ENCODE measurements around the gene RNU1-2. TPM values are rescaled to one million over a fixed set of nuclear protein-coding genes. Genes with fewer than 3 reads are reported as not detected.
A peak's percentile ranks its signal among the peaks of the same experiment; 100 is the strongest.
"Not testable (repeated sequence)": the region's sequence is repeated elsewhere in the genome, so short reads cannot be mapped to it uniquely, and the experiment has no call there.

Gene RNU1-2
- total RNA-seq, 1 experiment from 2014 or later = 1,606 TPM

GRCh38 chr1:16868787-16869186 is 27.0 kb upstream of the RNU1-2 start:
- CTCF ChIA-PET; DNase-seq (ENCODE audit: unreplicated experiment); BruUV-seq (replicated peaks); H3K27me3 Mint-ChIP-seq (ENCODE audit: insufficient read depth, unreplicated experiment); H3K27ac Mint-ChIP-seq (ENCODE audit: low read depth, unreplicated experiment); intact Hi-C loops (cut with micrococcal nuclease); POLR2A ChIA-PET; H3K4me3 Mint-ChIP-seq (ENCODE audit: unreplicated experiment); H3K4me1 Mint-ChIP-seq (ENCODE audit: insufficient read depth, unreplicated experiment); H3K9me3 Mint-ChIP-seq (ENCODE audit: unreplicated experiment); H3K36me3 Mint-ChIP-seq (ENCODE audit: insufficient read depth, unreplicated experiment): not testable (repeated sequence)

GRCh38 chr1:16869996-16870395 is 25.8 kb upstream of the RNU1-2 start:
- intact Hi-C loops (cut with micrococcal nuclease); H3K9me3 Mint-ChIP-seq (ENCODE audit: unreplicated experiment); DNase-seq (ENCODE audit: unreplicated experiment); H3K27ac Mint-ChIP-seq (ENCODE audit: low read depth, unreplicated experiment); H3K4me3 Mint-ChIP-seq (ENCODE audit: unreplicated experiment); BruUV-seq (replicated peaks); H3K36me3 Mint-ChIP-seq (ENCODE audit: insufficient read depth, unreplicated experiment); POLR2A ChIA-PET; CTCF ChIA-PET; H3K4me1 Mint-ChIP-seq (ENCODE audit: insufficient read depth, unreplicated experiment): not testable (repeated sequence)
- peaks cover 11% of the 10 kb centered on the region for H3K27me3 Mint-ChIP-seq (ENCODE audit: insufficient read depth, unreplicated experiment)

- BruUV-seq (replicated peaks); H3K36me3 Mint-ChIP-seq (ENCODE audit: insufficient read depth, unreplicated experiment); H3K27ac Mint-ChIP-seq (ENCODE audit: low read depth, unreplicated experiment); POLR2A ChIA-PET; intact Hi-C loops (cut with micrococcal nuclease); CTCF ChIA-PET; DNase-seq (ENCODE audit: unreplicated experiment); H3K4me3 Mint-ChIP-seq (ENCODE audit: unreplicated experiment); H3K9me3 Mint-ChIP-seq (ENCODE audit: unreplicated experiment); H3K4me1 Mint-ChIP-seq (ENCODE audit: insufficient read depth, unreplicated experiment): not testable (repeated sequence)
- H3K27me3 Mint-ChIP-seq (ENCODE audit: insufficient read depth, unreplicated experiment) = peaks cover 20% of the 10 kb centered on the region
These were observed 24.6 kb upstream of the RNU1-2 start for GRCh38 chr1:16871171-16871570.

- H3K9me3 Mint-ChIP-seq (ENCODE audit: unreplicated experiment); intact Hi-C loops (cut with micrococcal nuclease); DNase-seq (ENCODE audit: unreplicated experiment); H3K4me1 Mint-ChIP-seq (ENCODE audit: insufficient read depth, unreplicated experiment); H3K36me3 Mint-ChIP-seq (ENCODE audit: insufficient read depth, unreplicated experiment); H3K4me3 Mint-ChIP-seq (ENCODE audit: unreplicated experiment); CTCF ChIA-PET; POLR2A ChIA-PET; BruUV-seq (replicated peaks); H3K27ac Mint-ChIP-seq (ENCODE audit: low read depth, unreplicated experiment): not testable (repeated sequence)
- H3K27me3 Mint-ChIP-seq (ENCODE audit: insufficient read depth, unreplicated experiment) = peaks cover 22% of the 10 kb centered on the region
These were observed 23.4 kb upstream of the RNU1-2 start for GRCh38 chr1:16872152-16873075.

- H3K4me1 Mint-ChIP-seq (ENCODE audit: insufficient read depth, unreplicated experiment); DNase-seq (ENCODE audit: unreplicated experiment); intact Hi-C loops (cut with micrococcal nuclease); H3K36me3 Mint-ChIP-seq (ENCODE audit: insufficient read depth, unreplicated experiment); POLR2A ChIA-PET; H3K9me3 Mint-ChIP-seq (ENCODE audit: unreplicated experiment); BruUV-seq (replicated peaks); H3K27ac Mint-ChIP-seq (ENCODE audit: low read depth, unreplicated experiment); CTCF ChIA-PET: not testable (repeated sequence)
- H3K27me3 Mint-ChIP-seq (ENCODE audit: insufficient read depth, unreplicated experiment) = peaks cover 22% of the 10 kb centered on the region
- H3K4me3 Mint-ChIP-seq (ENCODE audit: unreplicated experiment) = peak overlapping the region; percentile 40
These were observed 22.5 kb upstream of the RNU1-2 start for GRCh38 chr1:16873076-16873879.

GRCh38 chr1:16874968-16875765 is 20.6 kb upstream of the RNU1-2 start:
- CTCF ChIA-PET; H3K9me3 Mint-ChIP-seq (ENCODE audit: unreplicated experiment); H3K4me3 Mint-ChIP-seq (ENCODE audit: unreplicated experiment); intact Hi-C loops (cut with micrococcal nuclease); H3K36me3 Mint-ChIP-seq (ENCODE audit: insufficient read depth, unreplicated experiment); BruUV-seq (replicated peaks); H3K4me1 Mint-ChIP-seq (ENCODE audit: insufficient read depth, unreplicated experiment); DNase-seq (ENCODE audit: unreplicated experiment); POLR2A ChIA-PET; H3K27ac Mint-ChIP-seq (ENCODE audit: low read depth, unreplicated experiment): not testable (repeated sequence)
- H3K27me3 Mint-ChIP-seq (ENCODE audit: insufficient read depth, unreplicated experiment) = peaks cover 35% of the 10 kb centered on the region

GRCh38 chr1:16881742-16882141 is 14.0 kb upstream of the RNU1-2 start:
- H3K27ac Mint-ChIP-seq (ENCODE audit: low read depth, unreplicated experiment); DNase-seq (ENCODE audit: unreplicated experiment); POLR2A ChIA-PET; intact Hi-C loops (cut with micrococcal nuclease); H3K4me1 Mint-ChIP-seq (ENCODE audit: insufficient read depth, unreplicated experiment); H3K4me3 Mint-ChIP-seq (ENCODE audit: unreplicated experiment); H3K36me3 Mint-ChIP-seq (ENCODE audit: insufficient read depth, unreplicated experiment); CTCF ChIA-PET; BruUV-seq (replicated peaks); H3K9me3 Mint-ChIP-seq (ENCODE audit: unreplicated experiment): not testable (repeated sequence)
- peaks cover 63% of the 10 kb centered on the region for H3K27me3 Mint-ChIP-seq (ENCODE audit: insufficient read depth, unreplicated experiment)

Data from MCF 10A (cell line).